ENCODE measurements around the gene ZNF605. TPM values are rescaled to one million over a fixed set of nuclear protein-coding genes. Genes with fewer than 3 reads are reported as not detected.
"Not testable (repeated sequence)": the region's sequence is repeated elsewhere in the genome, so short reads cannot be mapped to it uniquely, and the experiment has no call there.

Gene ZNF605
- total RNA-seq, 2 donors from 2014 or later = 3.3 to 11.7 TPM

- no peak for DNase-seq (ENCODE audit: low spot score)
- no peak for TF ChIP-seq CTCF (IDR thresholded peaks at IDR 0.05)
- Histone ChIP-seq H3K4me1 (no peaks in the 10 kb centered on the region), H3K9me3 (no peaks in the 10 kb centered on the region), H3K4me3 (no peak overlapping the region), H3K27me3 (no peaks in the 10 kb centered on the region), H3K36me3 (no peaks in the 10 kb centered on the region), H3K27ac (no peak overlapping the region)
Measured at GRCh38 chr12:132972374-132972773, 16.3 kb upstream of the ZNF605 start.

- no peak for TF ChIP-seq CTCF (IDR thresholded peaks at IDR 0.05)
- H3K4me1 ChIP-seq = no peaks in the 10 kb centered on the region
- no peaks in the 10 kb centered on the region for H3K36me3 ChIP-seq
- H3K9me3 ChIP-seq = no peaks in the 10 kb centered on the region
- H3K4me3 ChIP-seq = no peak overlapping the region
- no peaks in the 10 kb centered on the region for H3K27me3 ChIP-seq
- DNase-seq (ENCODE audit: low spot score) = no peak
- no peak overlapping the region for H3K27ac ChIP-seq
Measured at GRCh38 chr12:132967736-132968135, 11.6 kb upstream of the ZNF605 start.

- H3K9me3 ChIP-seq = no peaks in the 10 kb centered on the region
- TF ChIP-seq CTCF (IDR thresholded peaks at IDR 0.05) = no peak
Measured at GRCh38 chr12:132966676-132967415, 10.7 kb upstream of the ZNF605 start.

GRCh38 chr12:132965796-132966195 is 9.7 kb upstream of the ZNF605 start:
- Histone ChIP-seq H3K27ac (no peak overlapping the region), H3K4me3 (no peak overlapping the region), H3K4me1 (no peaks in the 10 kb centered on the region), H3K9me3 (no peaks in the 10 kb centered on the region), H3K27me3 (no peaks in the 10 kb centered on the region), H3K36me3 (no peaks in the 10 kb centered on the region)
- DNase-seq (ENCODE audit: low spot score) = no peak
- no peak for TF ChIP-seq CTCF (IDR thresholded peaks at IDR 0.05)

More at GRCh38 chr12:132966676-132967415, 10.7 kb upstream of the ZNF605 start:
- DNase-seq (ENCODE audit: low spot score) = no peak
- H3K27me3 ChIP-seq = no peaks in the 10 kb centered on the region
- H3K4me3 ChIP-seq = no peak overlapping the region
- H3K27ac ChIP-seq = no peak overlapping the region
- no peaks in the 10 kb centered on the region for H3K36me3 ChIP-seq
- no peaks in the 10 kb centered on the region for H3K4me1 ChIP-seq

GRCh38 chr12:132963947-132964346 is 7.8 kb upstream of the ZNF605 start:
- H3K4me1 ChIP-seq; H3K27ac ChIP-seq; H3K27me3 ChIP-seq; H3K9me3 ChIP-seq; DNase-seq (ENCODE audit: low spot score); H3K36me3 ChIP-seq; H3K4me3 ChIP-seq: not testable (repeated sequence)
- TF ChIP-seq CTCF (IDR thresholded peaks at IDR 0.05) = peak in 1 of 2 donors; percentile 60

GRCh38 chr12:132961790-132962189 is 5.7 kb upstream of the ZNF605 start:
- DNase-seq (ENCODE audit: low spot score); H3K27ac ChIP-seq; H3K36me3 ChIP-seq; H3K27me3 ChIP-seq; H3K9me3 ChIP-seq; H3K4me1 ChIP-seq; H3K4me3 ChIP-seq: not testable (repeated sequence)

All from right atrium auricular region (tissue), 2 donors.